Measurements from ENCODE around the gene RNFT2. TPM values are rescaled to one million over a fixed set of nuclear protein-coding genes. Genes with fewer than 3 reads are reported as not detected.

Gene RNFT2, protein sequence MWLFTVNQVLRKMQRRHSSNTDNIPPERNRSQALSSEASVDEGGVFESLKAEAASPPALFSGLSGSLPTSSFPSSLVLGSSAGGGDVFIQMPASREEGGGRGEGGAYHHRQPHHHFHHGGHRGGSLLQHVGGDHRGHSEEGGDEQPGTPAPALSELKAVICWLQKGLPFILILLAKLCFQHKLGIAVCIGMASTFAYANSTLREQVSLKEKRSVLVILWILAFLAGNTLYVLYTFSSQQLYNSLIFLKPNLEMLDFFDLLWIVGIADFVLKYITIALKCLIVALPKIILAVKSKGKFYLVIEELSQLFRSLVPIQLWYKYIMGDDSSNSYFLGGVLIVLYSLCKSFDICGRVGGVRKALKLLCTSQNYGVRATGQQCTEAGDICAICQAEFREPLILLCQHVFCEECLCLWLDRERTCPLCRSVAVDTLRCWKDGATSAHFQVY
- 10 to 100 TPM; 10.8 to 11.4 TPM for total RNA-seq

GRCh38 chr12:116737774-116738657, at the start of gene RNFT2, which contains the start of gene SPRING1:
Gene RNFT2, plus strand, starts transcription at chr12:116738315. Its CDS starts 2,183 bp downstream, at chr12:116740498.
Gene SPRING1, minus strand, starts transcription at chr12:116738069. Its CDS starts 169 bp downstream, at chr12:116737900.
- peaks cover 15% of the 10 kb centered on the region for H3K4me1 Mint-ChIP-seq
- peak within 1 kb of the TSS; percentile 98 for H3K4me3 Mint-ChIP-seq
- peaks cover 12% of the 10 kb centered on the region for H3K36me3 Mint-ChIP-seq
- POLR2A ChIA-PET: interaction anchor here (0.7 to 1.0 kb wide), 3 partner anchors 15 to 81 kb away, joined by 3 to 4 read pairs (median 3); no protein-coding TSS in a partner anchor
- DNase-seq (peak; percentile 98), ATAC-seq (ENCODE audit: low read depth) (peak; percentile 99)
- H3K27ac Mint-ChIP-seq: peak within 1 kb of the TSS; percentile 88
- no peaks in the 10 kb centered on the region for H3K27me3 Mint-ChIP-seq
- H3K9me3 Mint-ChIP-seq: no peaks in the 10 kb centered on the region

- POLR2A ChIA-PET: no interaction called here
- ATAC-seq (ENCODE audit: low read depth) (no peak), DNase-seq (no peak)
- Mint-ChIP-seq H3K27me3 (peaks cover 33% of the 10 kb centered on the region), H3K27ac (no peak overlapping the region), H3K36me3 (no peaks in the 10 kb centered on the region), H3K4me1 (peaks cover 8% of the 10 kb centered on the region), H3K4me3 (no peak overlapping the region), H3K9me3 (no peaks in the 10 kb centered on the region)
Observed at GRCh38 chr12:116689521-116689920, 48.6 kb upstream of the RNFT2 start.

DNA sequence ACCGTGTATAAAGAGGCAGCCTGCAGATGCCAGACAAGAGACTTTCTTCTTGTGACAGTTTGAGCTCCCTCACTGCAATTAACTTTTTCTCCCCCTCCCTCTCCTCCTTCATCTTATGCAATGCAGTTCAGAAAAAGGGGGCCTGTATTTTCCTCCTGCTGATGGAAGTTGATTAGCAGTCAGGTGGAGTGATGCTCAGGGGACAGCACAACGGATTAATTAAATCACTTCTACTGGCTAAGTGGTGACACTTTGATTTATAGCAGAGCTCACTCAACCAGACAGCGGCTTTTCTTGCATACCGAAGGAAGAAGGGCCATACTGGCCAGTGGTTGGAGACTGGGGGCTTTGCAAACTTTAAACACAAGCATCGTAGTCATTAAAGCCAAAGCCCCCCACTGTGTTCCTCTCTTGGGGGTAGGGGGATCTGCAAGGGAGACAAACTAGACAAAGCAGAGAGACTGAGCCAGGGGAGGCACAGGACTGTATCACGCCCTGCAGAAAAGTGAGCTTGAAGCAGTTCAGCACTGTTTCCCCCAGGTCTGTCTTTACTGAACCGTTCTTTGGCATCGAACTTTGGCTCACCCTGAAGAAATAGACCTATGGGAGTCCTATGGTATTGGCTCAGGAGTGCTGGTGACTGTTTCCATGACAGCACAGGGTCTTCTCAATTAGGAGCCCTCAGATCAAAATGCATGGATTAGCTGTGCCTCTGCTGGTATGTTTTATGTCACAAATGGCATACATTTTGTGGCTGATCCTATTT, 48.0 kb upstream of the RNFT2 start:
- H3K36me3 Mint-ChIP-seq: no peaks in the 10 kb centered on the region
- no peak for DNase-seq
- no peak for ATAC-seq (ENCODE audit: low read depth)
- POLR2A ChIA-PET: no interaction called here
- H3K4me3 Mint-ChIP-seq: no peak overlapping the region
- peaks cover 39% of the 10 kb centered on the region for H3K27me3 Mint-ChIP-seq
- peaks cover 12% of the 10 kb centered on the region for H3K4me1 Mint-ChIP-seq
- no peaks in the 10 kb centered on the region for H3K9me3 Mint-ChIP-seq
- H3K27ac Mint-ChIP-seq: no peak overlapping the region

GRCh38 chr12:116691205-116691604, 46.9 kb upstream of the RNFT2 start:
- ATAC-seq (ENCODE audit: low read depth): no peak
- Mint-ChIP-seq H3K9me3 (no peaks in the 10 kb centered on the region), H3K27me3 (peaks cover 42% of the 10 kb centered on the region), H3K36me3 (no peaks in the 10 kb centered on the region), H3K27ac (no peak overlapping the region), H3K4me3 (no peak overlapping the region), H3K4me1 (peaks cover 14% of the 10 kb centered on the region)
- no peak for DNase-seq
- POLR2A ChIA-PET: no interaction called here

GRCh38 chr12:116691636-116692035, 46.5 kb upstream of the RNFT2 start:
- H3K4me3 Mint-ChIP-seq: no peak overlapping the region
- no peaks in the 10 kb centered on the region for H3K36me3 Mint-ChIP-seq
- ATAC-seq (ENCODE audit: low read depth): no peak
- H3K9me3 Mint-ChIP-seq: no peaks in the 10 kb centered on the region
- H3K27ac Mint-ChIP-seq: no peak overlapping the region
- peaks cover 46% of the 10 kb centered on the region for H3K27me3 Mint-ChIP-seq
- H3K4me1 Mint-ChIP-seq: peaks cover 14% of the 10 kb centered on the region
- no peak for DNase-seq
- POLR2A ChIA-PET: no interaction called here

GRCh38 chr12:116692605-116693004, 45.5 kb upstream of the RNFT2 start:
- Mint-ChIP-seq H3K4me3 (no peak overlapping the region), H3K4me1 (peaks cover 14% of the 10 kb centered on the region), H3K36me3 (no peaks in the 10 kb centered on the region), H3K9me3 (no peaks in the 10 kb centered on the region), H3K27ac (no peak overlapping the region), H3K27me3 (peaks cover 48% of the 10 kb centered on the region)
- DNase-seq (no peak), ATAC-seq (ENCODE audit: low read depth) (no peak)
- POLR2A ChIA-PET: no interaction called here

DNA sequence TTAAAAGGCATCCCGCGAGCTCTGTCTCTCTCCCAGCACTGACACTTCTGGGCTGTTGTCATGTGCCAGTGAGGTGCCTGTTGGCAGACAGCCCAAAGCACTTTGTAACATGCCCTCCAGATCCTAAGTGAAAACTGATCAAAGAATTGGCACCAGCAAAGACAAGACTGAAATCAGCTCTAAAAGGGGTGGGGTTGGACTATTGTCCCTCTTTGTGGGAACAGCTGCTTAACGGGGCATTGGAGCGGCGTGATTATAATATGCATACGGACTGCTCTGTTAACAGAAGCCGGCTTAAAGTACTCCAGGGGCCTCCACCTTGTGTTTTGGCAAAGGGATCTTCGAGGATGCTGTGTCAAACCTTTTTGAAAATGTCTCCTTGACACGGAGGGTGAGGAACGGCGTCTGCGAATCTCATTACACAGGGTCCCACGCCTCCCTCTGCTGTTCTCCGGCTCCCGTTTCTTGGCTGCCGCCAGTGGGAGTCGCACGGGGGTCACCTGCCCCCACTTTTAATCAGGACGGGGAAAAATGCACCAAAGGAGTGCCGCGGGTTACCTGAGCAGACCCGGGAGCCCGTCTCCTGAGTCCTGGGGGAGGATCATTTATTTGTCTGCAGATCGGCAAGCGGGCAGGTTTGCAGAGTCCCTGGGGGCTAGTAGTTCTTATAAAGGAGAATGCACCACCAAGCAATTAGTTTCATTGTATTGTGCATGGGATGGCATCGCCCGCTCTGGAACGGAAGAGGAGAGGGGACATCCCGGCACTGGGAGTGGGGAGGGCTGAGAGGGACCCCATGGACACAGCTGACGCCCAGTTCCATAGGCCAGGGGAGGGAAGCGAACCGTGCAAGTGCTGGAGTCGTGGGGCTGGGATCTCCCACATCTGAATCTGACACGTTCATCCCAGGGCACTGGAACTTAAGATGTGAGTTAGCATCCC, 44.6 kb upstream of the RNFT2 start:
- POLR2A ChIA-PET: no interaction called here
- Mint-ChIP-seq H3K4me1 (peaks cover 14% of the 10 kb centered on the region), H3K4me3 (no peak overlapping the region), H3K36me3 (no peaks in the 10 kb centered on the region), H3K27me3 (peaks cover 52% of the 10 kb centered on the region), H3K9me3 (no peaks in the 10 kb centered on the region), H3K27ac (no peak overlapping the region)
- ATAC-seq (ENCODE audit: low read depth) (no peak), DNase-seq (no peak)

DNA sequence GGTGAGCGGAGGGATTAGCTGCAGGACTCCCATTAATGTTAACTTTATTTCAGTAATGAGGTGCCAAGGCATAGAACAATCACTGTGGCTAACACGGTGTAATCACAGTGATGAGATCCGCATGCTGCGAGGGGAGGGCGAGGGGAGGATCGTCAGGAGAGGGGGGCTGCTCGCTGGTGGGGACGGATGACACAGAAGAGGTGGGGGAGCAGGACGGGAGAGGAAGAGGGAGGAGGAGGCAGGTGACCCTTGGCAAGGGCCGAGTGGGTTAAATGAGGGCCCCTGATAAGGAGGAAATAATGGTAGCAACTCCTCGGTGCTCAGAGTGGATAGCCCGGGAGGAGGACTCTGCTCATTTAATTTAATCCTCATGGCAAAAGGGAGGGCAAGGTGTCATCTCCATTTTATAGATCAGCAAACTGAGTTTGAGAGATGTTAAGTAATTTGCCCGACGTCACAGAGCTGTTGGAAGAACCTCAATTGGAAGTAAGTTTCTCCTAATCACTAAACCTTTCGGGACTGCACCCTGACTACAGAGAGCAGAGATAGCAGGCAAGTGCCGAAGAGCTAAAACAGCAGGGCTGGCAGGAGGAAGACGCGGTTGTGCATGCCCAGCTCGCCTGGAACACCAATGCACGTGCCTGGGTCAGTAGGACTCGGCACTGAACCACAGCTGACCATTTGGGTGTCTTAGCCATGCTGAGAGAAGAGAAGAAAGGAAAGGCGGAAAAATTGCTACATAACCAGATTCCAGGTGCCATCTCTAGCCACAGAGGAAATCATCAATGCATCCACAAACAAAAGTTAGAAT, 43.3 kb upstream of the RNFT2 start:
- peaks cover 45% of the 10 kb centered on the region for H3K27me3 Mint-ChIP-seq
- H3K9me3 Mint-ChIP-seq: no peaks in the 10 kb centered on the region
- POLR2A ChIA-PET: interaction anchor here (0.5 to 0.6 kb wide), 2 partner anchors 301 to 495 kb away, joined by 4 to 5 read pairs; no protein-coding TSS in a partner anchor
- H3K27ac Mint-ChIP-seq: no peak overlapping the region
- no peak for ATAC-seq (ENCODE audit: low read depth)
- no peak for DNase-seq
- H3K36me3 Mint-ChIP-seq: no peaks in the 10 kb centered on the region
- peaks cover 14% of the 10 kb centered on the region for H3K4me1 Mint-ChIP-seq
- H3K4me3 Mint-ChIP-seq: no peak overlapping the region

DNA sequence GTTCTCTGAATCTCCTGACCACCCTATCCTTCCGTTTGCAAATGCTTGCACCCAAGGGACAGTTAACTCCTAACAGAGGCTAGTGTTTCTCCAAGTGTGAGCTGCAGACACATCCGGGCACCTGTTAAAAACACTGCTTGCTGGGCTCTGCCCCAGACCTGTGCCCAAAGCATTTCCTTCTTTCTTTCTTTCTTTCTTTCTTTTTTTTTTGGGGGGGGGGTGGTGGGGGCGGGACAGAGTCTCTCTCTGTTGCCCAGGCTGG, 42.7 kb upstream of the RNFT2 start:
- POLR2A ChIA-PET: interaction anchor here (0.5 to 0.6 kb wide), 2 partner anchors 301 to 494 kb away, joined by 4 to 5 read pairs; no protein-coding TSS in a partner anchor
- Mint-ChIP-seq H3K4me3 (no peak overlapping the region), H3K36me3 (no peaks in the 10 kb centered on the region), H3K27me3 (peaks cover 41% of the 10 kb centered on the region), H3K4me1 (peaks cover 14% of the 10 kb centered on the region), H3K27ac (no peak overlapping the region), H3K9me3 (no peaks in the 10 kb centered on the region)
- DNase-seq: no peak
- no peak for ATAC-seq (ENCODE audit: low read depth)

DNA sequence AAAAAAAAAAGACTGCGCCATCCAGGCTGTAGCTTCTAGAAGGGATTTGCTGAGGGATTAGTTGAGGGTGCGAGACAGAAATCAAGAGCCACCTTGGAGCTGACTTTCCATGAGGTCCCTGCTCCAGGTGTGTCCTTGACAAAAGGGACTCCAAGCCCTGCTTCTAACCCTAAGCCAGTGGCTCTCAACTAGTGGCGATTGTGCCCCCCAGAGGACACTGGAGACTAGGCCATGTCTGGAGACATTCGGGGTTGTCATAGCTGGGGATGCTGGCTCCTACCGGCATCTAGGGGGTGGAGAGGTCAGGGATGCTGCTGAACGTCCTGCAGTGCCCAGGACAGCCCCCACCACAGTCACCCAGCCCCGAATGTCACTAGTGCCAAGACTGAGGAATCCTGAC, 40.8 kb upstream of the RNFT2 start:
- ATAC-seq (ENCODE audit: low read depth) (no peak), DNase-seq (no peak)
- H3K4me1 Mint-ChIP-seq: peaks cover 11% of the 10 kb centered on the region
- peaks cover 37% of the 10 kb centered on the region for H3K27me3 Mint-ChIP-seq
- no peaks in the 10 kb centered on the region for H3K36me3 Mint-ChIP-seq
- H3K27ac Mint-ChIP-seq: no peak overlapping the region
- no peak overlapping the region for H3K4me3 Mint-ChIP-seq
- H3K9me3 Mint-ChIP-seq: no peaks in the 10 kb centered on the region
- POLR2A ChIA-PET: interaction anchor here (0.6 kb wide), 1 partner anchor 43 kb away, joined by 4 read pairs; no protein-coding TSS in a partner anchor

- H3K27ac Mint-ChIP-seq: no peak overlapping the region
- POLR2A ChIA-PET: no interaction called here
- no peaks in the 10 kb centered on the region for H3K36me3 Mint-ChIP-seq
- ATAC-seq (ENCODE audit: low read depth) (no peak), DNase-seq (no peak)
- peaks cover 11% of the 10 kb centered on the region for H3K4me1 Mint-ChIP-seq
- H3K4me3 Mint-ChIP-seq: no peak overlapping the region
- no peaks in the 10 kb centered on the region for H3K9me3 Mint-ChIP-seq
- peaks cover 37% of the 10 kb centered on the region for H3K27me3 Mint-ChIP-seq
Observed at GRCh38 chr12:116697716-116698115, 40.4 kb upstream of the RNFT2 start.

- peaks cover 11% of the 10 kb centered on the region for H3K4me1 Mint-ChIP-seq
- DNase-seq (no peak), ATAC-seq (ENCODE audit: low read depth) (no peak)
- H3K9me3 Mint-ChIP-seq: no peaks in the 10 kb centered on the region
- H3K27ac Mint-ChIP-seq: no peak overlapping the region
- H3K27me3 Mint-ChIP-seq: peaks cover 33% of the 10 kb centered on the region
- POLR2A ChIA-PET: no interaction called here
- H3K36me3 Mint-ChIP-seq: no peaks in the 10 kb centered on the region
- no peak overlapping the region for H3K4me3 Mint-ChIP-seq
Observed at GRCh38 chr12:116698116-116698515, 40.0 kb upstream of the RNFT2 start.
